H9 (cell line): ENCODE measurements around the gene SLCO6A1. TPM values are rescaled to one million over a fixed set of nuclear protein-coding genes. Genes with fewer than 3 reads are reported as not detected.

Source experiments
- DNase-seq: peaks from one replicate; pipeline ENCODE4 v3.0.0-alpha.2; 2017
- H2AFZ ChIP-seq: one replicate; pipeline ENCODE4 v1.6.1; 2013; ENCODE audit warnings: mild to moderate bottlenecking, low read length, control low read depth, moderate library complexity
- H2AK5ac ChIP-seq: 2 replicates; pipeline ENCODE4 v1.6.1; 2013; ENCODE audit warnings: low read length, control low read depth, mixed read lengths; ENCODE audit not compliant: insufficient read length
- H2BK120ac ChIP-seq: one replicate; pipeline ENCODE4 v1.6.1; 2013; ENCODE audit warnings: low read depth, mild to moderate bottlenecking, low read length, control low read depth, inconsistent platforms; ENCODE audit not compliant: poor library complexity, severe bottlenecking
- H2BK12ac ChIP-seq: 2 replicates; pipeline ENCODE4 v1.6.1; 2013; ENCODE audit warnings: low read length, control low read depth, mixed read lengths, low read depth; ENCODE audit not compliant: insufficient read length
- H2BK15ac ChIP-seq: 2 replicates; pipeline ENCODE4 v1.6.1; 2013; ENCODE audit warnings: low read depth, low read length, control low read depth
- H2BK20ac ChIP-seq: one replicate; pipeline ENCODE4 v1.6.1; 2013; ENCODE audit warnings: low read depth, mild to moderate bottlenecking, low read length, control low read depth, inconsistent platforms; ENCODE audit not compliant: poor library complexity, severe bottlenecking
- H2BK5ac ChIP-seq: 2 replicates; pipeline ENCODE4 v1.6.1; 2013; ENCODE audit warnings: low read length, control low read depth, mixed read lengths; ENCODE audit not compliant: insufficient read length
- H3K14ac ChIP-seq: 2 replicates; pipeline ENCODE4 v1.6.1; 2013; ENCODE audit warnings: low read length, control low read depth; ENCODE audit not compliant: insufficient read depth
- H3K18ac ChIP-seq: 2 replicates; pipeline ENCODE4 v1.6.1; 2013; ENCODE audit warnings: low read depth, mild to moderate bottlenecking, mixed read lengths, low read length, control low read depth; ENCODE audit not compliant: insufficient read length
- H3K23ac ChIP-seq: 2 replicates; pipeline ENCODE4 v1.6.1; 2013; ENCODE audit warnings: low read length, control low read depth, mixed read lengths, low read depth; ENCODE audit not compliant: insufficient read length
- H3K23me2 ChIP-seq: 2 replicates; pipeline ENCODE4 v1.6.1; 2013; ENCODE audit warnings: low read depth, mild to moderate bottlenecking, mixed read lengths, low read length, control low read depth; ENCODE audit not compliant: insufficient read length, poor library complexity, severe bottlenecking
- H3K27ac ChIP-seq: 2 replicates; pipeline ENCODE4 v1.5.1; 2013; ENCODE audit warnings: low read length, control low read depth, mixed read lengths, low read depth; ENCODE audit not compliant: insufficient read length
- H3K27me3 ChIP-seq: 2 replicates; pipeline ENCODE4 v1.6.1; 2013; ENCODE audit warnings: low read length, control low read depth, inconsistent platforms; ENCODE audit not compliant: insufficient read depth
- H3K4ac ChIP-seq: 2 replicates; pipeline ENCODE4 v1.6.1; 2013; ENCODE audit warnings: low read depth, mild to moderate bottlenecking, control low read depth, inconsistent platforms, low read length, moderate library complexity
- H3K4me1 ChIP-seq: 2 replicates; pipeline ENCODE4 v1.6.1; 2013; ENCODE audit warnings: low read length, control low read depth, inconsistent platforms; ENCODE audit not compliant: insufficient read depth
- H3K4me2 ChIP-seq: 2 replicates; pipeline ENCODE4 v1.6.1; 2013; ENCODE audit warnings: low read length, control low read depth, mixed read lengths; ENCODE audit not compliant: insufficient read length, insufficient read depth
- H3K56ac ChIP-seq: 2 replicates; pipeline ENCODE4 v1.6.1; 2013; ENCODE audit warnings: low read depth, mild to moderate bottlenecking, mixed read lengths, low read length, control low read depth; ENCODE audit not compliant: insufficient read length
- H3K79me1 ChIP-seq: 2 replicates; pipeline ENCODE4 v1.6.1; 2013; ENCODE audit warnings: low read depth, mild to moderate bottlenecking, moderate library complexity, low read length, control low read depth, inconsistent platforms; ENCODE audit not compliant: insufficient read depth, poor library complexity, severe bottlenecking
- H3K79me2 ChIP-seq: 2 replicates; pipeline ENCODE4 v1.6.1; 2013; ENCODE audit warnings: low read length, control low read depth, inconsistent platforms; ENCODE audit not compliant: insufficient read depth
- H3K9ac ChIP-seq: 2 replicates; pipeline ENCODE4 v1.6.1; 2013; ENCODE audit warnings: low read length, control low read depth, mixed read lengths; ENCODE audit not compliant: insufficient read length; ENCODE audit errors: extremely low read depth
- H3K9me3 ChIP-seq: one replicate; pipeline ENCODE4 v1.6.1; 2013; ENCODE audit warnings: low read depth, low read length, inconsistent platforms; ENCODE audit not compliant: control insufficient read depth
- H3T11ph ChIP-seq: one replicate; pipeline ENCODE4 v1.6.1; 2013; ENCODE audit warnings: mild to moderate bottlenecking, low read length, control low read depth, inconsistent platforms
- H4K20me1 ChIP-seq: one replicate; pipeline ENCODE4 v1.6.1; 2013; ENCODE audit not compliant: control insufficient read depth, insufficient read length, insufficient read depth
- H4K5ac ChIP-seq: 2 replicates; pipeline ENCODE4 v1.6.1; 2013; ENCODE audit warnings: low read depth, mild to moderate bottlenecking, mixed read lengths, low read length, control low read depth; ENCODE audit not compliant: insufficient read length
- H4K8ac ChIP-seq: replicated peaks from 2 replicates; pipeline ENCODE4 v1.6.1; 2013; ENCODE audit warnings: low read length, control low read depth, mixed read lengths, low read depth; ENCODE audit not compliant: insufficient read length
- H4K91ac ChIP-seq: 2 replicates; pipeline ENCODE4 v1.6.1; 2013; ENCODE audit warnings: low read depth, mild to moderate bottlenecking, moderate library complexity, mixed read lengths, low read length, control low read depth; ENCODE audit not compliant: insufficient read length
- H3K27ac Mint-ChIP-seq, 3 experiments: 2 replicates in 2 of 3; 3 replicates in 1 of 3; pipeline ENCODE4 v1.8.0; 2020 to 2021; ENCODE audit warnings: mixed read lengths in 3 of 3, mild to moderate bottlenecking in 1 of 3, moderate library complexity in 1 of 3
- H3K27me3 Mint-ChIP-seq: 2 replicates; pipeline ENCODE4 v1.8.0; 2021; ENCODE audit warnings: low read depth, mild to moderate bottlenecking, moderate library complexity, mixed read lengths
- H3K36me3 Mint-ChIP-seq, 3 experiments: 2 replicates in 2 of 3; 3 replicates in 1 of 3; pipeline ENCODE4 v1.8.0; 2020 to 2021; ENCODE audit warnings: low read depth in 3 of 3, mixed read lengths in 3 of 3; ENCODE audit not compliant: insufficient read depth in 1 of 3
- H3K4me1 Mint-ChIP-seq, 2 experiments: 2 replicates each; pipeline ENCODE4 v1.8.0; 2020; ENCODE audit warnings: mixed read lengths in 2 of 2
- H3K4me3 Mint-ChIP-seq, 2 experiments: 2 replicates in 1 of 2; 3 replicates in 1 of 2; pipeline ENCODE4 v1.8.0; 2020 to 2021; ENCODE audit warnings: mild to moderate bottlenecking in 2 of 2, mixed read lengths in 2 of 2, moderate library complexity in 1 of 2
- H3K9me3 Mint-ChIP-seq, 2 experiments: 2 replicates in 1 of 2; 3 replicates in 1 of 2; pipeline ENCODE4 v1.8.0; 2020; ENCODE audit warnings: mild to moderate bottlenecking in 2 of 2, mixed read lengths in 2 of 2, moderate library complexity in 1 of 2
- total RNA-seq: library from RNA; stranded (reverse); gene quantifications from 2 replicates; pipeline ENCODE4 v1.2.1, GENCODE V29; 2021
- TF ChIP-seq, protein P1 (sequence below): fragments of 200-600 bp; sonication (generic); conservative IDR thresholded peaks from 3 replicates; pipeline ENCODE4 v1.8.0; 2021; ENCODE audit warnings: antibody characterized with exemption, mild to moderate bottlenecking

Gene SLCO6A1
- total RNA-seq, 1 experiment from 2014 or later = 0.46 TPM

DNA sequence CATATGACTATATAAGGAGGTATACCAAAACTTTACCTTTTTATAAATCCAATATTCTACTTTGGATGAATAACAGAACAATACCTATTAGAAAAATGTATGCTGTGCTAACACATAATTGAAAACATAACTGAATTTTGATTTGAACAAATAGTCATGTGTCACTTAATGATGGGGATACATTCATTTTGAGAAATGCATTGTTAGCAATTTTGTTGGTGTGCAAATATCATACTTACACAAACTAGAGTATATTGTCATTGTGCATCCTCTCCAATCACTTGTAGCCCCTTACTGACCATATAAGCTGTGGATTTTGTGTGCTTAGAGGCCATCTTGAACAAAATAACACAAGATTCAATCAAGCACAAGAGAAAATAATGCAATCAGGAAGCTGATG lies 130.4 kb downstream of the SLCO6A1 start:
- H3K9me3 ChIP-seq = no peaks in the 10 kb centered on the region
- H3K79me2 ChIP-seq = no peaks in the 10 kb centered on the region
- H3K9ac ChIP-seq = no peak overlapping the region
- no peaks in the 10 kb centered on the region for H3K9me3 Mint-ChIP-seq
- no peaks in the 10 kb centered on the region for H4K20me1 ChIP-seq
- no peaks in the 10 kb centered on the region for H3K4me1 ChIP-seq
- H4K91ac ChIP-seq = no peak overlapping the region
- H3K4me3 Mint-ChIP-seq = no peak overlapping the region
- no peaks in the 10 kb centered on the region for H3K79me1 ChIP-seq
- H4K8ac ChIP-seq = no peak overlapping the region
- TF ChIP-seq, protein P1, sequence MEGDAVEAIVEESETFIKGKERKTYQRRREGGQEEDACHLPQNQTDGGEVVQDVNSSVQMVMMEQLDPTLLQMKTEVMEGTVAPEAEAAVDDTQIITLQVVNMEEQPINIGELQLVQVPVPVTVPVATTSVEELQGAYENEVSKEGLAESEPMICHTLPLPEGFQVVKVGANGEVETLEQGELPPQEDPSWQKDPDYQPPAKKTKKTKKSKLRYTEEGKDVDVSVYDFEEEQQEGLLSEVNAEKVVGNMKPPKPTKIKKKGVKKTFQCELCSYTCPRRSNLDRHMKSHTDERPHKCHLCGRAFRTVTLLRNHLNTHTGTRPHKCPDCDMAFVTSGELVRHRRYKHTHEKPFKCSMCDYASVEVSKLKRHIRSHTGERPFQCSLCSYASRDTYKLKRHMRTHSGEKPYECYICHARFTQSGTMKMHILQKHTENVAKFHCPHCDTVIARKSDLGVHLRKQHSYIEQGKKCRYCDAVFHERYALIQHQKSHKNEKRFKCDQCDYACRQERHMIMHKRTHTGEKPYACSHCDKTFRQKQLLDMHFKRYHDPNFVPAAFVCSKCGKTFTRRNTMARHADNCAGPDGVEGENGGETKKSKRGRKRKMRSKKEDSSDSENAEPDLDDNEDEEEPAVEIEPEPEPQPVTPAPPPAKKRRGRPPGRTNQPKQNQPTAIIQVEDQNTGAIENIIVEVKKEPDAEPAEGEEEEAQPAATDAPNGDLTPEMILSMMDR = no peak
- H3K27me3 Mint-ChIP-seq = no peaks in the 10 kb centered on the region
- no peak overlapping the region for H2AK5ac ChIP-seq
- no peak overlapping the region for H2BK5ac ChIP-seq
- no peaks in the 10 kb centered on the region for H3K27me3 ChIP-seq
- no peak overlapping the region for H3K27ac ChIP-seq
- no peak overlapping the region for H3K27ac Mint-ChIP-seq
- no peak overlapping the region for H3K23ac ChIP-seq
- H3K56ac ChIP-seq = no peak overlapping the region
- no peak overlapping the region for H2AFZ ChIP-seq
- no peak overlapping the region for H3K4ac ChIP-seq
- no peak overlapping the region for H2BK20ac ChIP-seq
- no peaks in the 10 kb centered on the region for H3K4me1 Mint-ChIP-seq
- no peak overlapping the region for H2BK15ac ChIP-seq
- no peak overlapping the region for H3K18ac ChIP-seq
- H2BK120ac ChIP-seq = no peak overlapping the region
- no peak overlapping the region for H2BK12ac ChIP-seq
- H4K5ac ChIP-seq = no peak overlapping the region
- no peak overlapping the region for H3T11ph ChIP-seq
- no peaks in the 10 kb centered on the region for H3K36me3 Mint-ChIP-seq
- H3K4me2 ChIP-seq = no peak overlapping the region
- no peaks in the 10 kb centered on the region for H3K23me2 ChIP-seq
- no peak for DNase-seq
- H3K14ac ChIP-seq = no peak overlapping the region
